ENCODE measurements around the gene EFHC1.

GRCh38 chr6:52538901-52539354 is 118.8 kb downstream of the EFHC1 start:
- TF ChIP-seq EZH2phosphoT487 (IDR thresholded peaks at IDR 0.05; ENCODE audit: borderline replicate concordance, low read length) (no peak), CTCF (IDR thresholded peaks at IDR 0.05; ENCODE audit: low read depth, low read length, poor library complexity, severe bottlenecking) (no peak)

Data from DOHH2 (cell line).